ENCODE data around the gene NCAN.
A peak's percentile ranks its signal among the peaks of the same experiment; 100 is the strongest.

The NCAN gene

GRCh38 chr19:19262190-19263057, 50.7 kb downstream of the NCAN start:
- DNase-seq = no peak

- no peak for DNase-seq
Observed at GRCh38 chr19:19263886-19264487, 52.2 kb downstream of the NCAN start.

DNA sequence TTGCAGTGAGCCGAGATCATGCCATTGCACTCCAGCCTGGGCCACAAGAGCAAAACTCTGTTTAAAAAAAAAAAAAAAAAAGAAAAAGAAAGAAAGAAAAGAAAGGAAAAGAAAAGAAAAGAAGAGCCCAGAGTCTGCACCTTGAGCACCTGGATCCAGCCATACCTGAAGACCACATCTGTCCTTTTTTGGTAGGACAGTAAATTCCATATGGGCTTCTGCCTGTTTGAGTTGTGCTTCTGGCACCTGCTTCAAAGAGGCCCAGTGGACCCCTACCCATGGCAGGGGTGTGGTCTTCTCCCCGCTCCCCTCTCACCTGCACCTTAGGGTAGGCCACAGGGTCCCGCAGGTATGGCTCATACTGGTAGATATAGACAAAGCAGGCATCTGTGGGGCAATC, 55.5 kb downstream of the NCAN start:
- DNase-seq = no peak

DNA sequence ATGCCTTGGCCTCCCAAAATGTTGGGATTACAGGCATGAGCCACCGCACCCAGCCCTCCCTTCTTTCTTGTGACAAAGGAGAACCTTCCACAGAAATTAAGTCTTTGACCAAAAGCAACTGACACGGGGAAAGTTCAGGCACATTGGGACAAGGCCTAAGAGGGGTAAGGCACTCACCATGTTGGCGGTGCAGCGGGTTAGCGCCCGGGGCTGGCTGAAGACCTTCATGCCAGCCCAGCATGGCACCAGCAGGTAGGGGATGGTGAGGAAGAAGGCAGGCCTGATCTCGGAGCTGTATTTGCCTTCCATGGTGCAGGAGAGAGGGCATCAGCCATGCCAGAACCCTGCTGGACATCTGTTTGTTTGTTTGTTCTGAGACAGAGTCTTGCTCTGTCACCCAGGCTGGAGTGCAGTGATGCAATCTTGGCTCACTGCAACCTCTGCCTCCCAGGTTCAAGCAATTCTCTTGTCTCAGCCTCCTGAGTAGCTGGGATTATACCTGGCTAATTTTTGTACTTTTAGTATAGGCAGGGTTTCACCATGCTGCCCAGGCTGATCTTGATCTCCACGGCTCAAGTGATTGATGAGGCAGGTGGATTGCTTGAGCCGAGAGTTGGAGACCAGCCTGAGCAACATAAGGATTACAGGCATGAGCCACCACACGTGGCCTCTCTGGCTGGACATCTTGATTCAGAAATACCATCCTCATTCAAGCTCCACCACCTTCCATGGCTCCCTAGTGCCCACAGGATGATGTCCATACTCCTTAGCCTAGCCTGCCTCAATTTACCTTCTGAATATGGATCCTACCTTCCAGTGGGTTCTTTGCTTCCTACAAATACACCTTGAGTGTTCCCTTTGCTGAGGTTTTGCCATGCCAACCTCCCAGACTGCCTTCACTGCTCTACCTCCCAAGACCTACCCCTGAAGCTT, 57.0 kb downstream of the NCAN start:
- DNase-seq = no peak

DNA sequence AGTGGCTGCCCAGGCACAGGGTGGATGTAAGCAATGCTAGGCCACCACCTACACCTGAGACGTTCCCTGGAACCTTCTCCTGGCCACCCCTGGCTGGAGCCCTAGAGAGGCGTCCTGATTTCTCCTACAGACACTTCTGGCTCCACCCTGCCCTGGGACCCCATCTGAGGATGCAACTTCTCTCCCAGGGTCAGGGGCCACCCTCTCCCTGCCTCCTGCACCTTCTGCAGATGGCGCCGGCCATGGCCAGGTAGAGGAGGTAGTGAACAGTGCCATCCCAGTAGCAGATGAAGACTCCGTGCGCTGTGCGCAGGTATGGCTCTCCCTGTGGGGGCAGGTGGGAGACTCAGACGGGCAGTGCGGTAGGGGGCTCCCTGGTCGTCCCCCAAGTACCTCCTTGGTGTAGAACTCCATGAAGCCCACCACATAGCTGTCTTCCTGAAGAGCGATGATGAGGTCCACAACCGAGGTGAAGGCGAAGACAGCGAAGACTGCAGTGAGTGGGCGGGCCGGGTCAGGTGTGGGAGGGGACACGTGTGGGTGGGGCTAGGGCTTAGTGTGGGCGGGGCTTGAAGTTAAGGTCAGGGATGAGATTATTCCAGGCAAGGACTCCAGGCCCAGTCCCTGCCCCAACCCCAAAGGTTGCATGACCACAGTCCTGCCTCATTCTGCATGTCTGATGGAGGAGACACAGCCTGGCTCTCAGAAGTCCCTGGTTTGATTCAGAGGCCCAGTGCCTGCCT, 58.4 kb downstream of the NCAN start:
- DNase-seq = no peak

DNA sequence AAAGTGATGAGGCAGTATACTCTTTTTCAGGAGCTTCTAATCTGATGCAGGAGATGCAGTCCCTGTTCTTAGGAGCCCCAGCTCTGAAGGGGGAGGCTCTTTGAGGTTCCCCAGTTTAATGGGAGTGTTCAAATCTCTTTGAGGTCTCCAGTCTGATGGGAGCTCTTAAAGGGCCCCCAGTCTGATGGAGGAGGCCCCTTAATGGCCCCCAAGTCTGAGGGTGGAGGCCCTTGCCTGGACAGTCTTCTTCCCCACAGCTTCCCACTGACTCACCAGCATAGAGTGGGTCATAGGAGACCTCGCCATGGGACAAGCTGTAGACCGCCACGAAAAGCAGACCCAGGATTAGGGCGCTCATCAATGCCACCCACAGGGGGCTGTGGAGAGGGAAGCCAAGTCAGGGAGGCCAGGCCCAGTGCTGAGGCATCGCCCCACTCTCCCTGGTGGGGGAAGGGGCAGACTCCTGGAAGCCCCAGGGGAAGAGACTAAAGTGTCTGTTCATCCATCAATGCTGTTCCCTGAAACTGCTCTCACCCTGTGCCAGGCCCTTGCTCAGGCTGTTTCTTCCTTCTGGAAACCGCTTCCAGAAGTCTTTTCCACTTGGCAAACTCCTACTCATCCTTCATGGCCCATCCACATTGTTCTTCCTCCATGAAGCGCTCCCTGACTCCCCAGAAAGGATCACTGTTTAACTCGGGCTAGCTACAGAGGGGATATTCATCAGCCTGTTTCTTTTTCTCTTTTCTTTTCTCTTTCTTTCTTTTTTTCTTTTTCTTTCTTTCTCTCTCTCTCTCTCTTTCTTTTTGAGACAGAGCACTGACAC, 59.2 kb downstream of the NCAN start:
- no peak for DNase-seq

DNA sequence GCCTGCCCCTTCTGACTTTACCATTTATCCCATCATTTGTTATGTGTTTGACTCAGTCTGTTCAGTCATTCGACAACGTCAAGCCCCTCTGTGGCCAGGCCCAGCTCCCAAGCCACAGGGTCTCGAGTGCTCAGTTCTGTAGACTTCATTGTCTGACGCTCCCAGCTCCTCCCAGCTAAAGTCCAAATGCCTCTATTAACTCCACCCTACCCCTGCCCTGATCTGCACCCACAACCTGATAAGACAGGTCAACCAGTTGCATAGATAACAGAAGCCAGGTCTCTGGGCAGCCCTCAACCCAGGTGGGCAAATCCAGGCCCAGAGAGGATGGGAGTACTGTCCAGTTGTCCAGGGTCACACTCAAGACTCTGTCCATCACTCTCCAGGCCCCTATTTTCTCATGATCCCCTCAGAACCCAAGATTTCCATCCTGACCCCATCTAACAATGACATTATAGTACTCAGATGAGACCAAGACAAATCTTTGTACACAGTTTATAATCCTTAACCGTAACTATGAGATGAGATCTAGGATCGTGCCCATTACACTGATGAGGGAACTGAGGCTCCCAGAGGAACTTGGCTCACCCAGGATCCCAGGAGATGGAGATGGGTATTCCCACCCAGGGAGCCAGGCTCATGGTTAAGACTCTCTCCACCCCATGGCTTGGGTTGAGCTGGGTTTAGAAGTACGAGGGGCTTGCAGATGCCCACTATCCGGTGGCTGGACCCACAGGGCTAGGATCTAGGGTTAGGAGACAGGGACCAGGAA, 60.3 kb downstream of the NCAN start:
- no peak for DNase-seq

GRCh38 chr19:19274146-19274545, 62.4 kb downstream of the NCAN start:
- DNase-seq = no peak

DNA sequence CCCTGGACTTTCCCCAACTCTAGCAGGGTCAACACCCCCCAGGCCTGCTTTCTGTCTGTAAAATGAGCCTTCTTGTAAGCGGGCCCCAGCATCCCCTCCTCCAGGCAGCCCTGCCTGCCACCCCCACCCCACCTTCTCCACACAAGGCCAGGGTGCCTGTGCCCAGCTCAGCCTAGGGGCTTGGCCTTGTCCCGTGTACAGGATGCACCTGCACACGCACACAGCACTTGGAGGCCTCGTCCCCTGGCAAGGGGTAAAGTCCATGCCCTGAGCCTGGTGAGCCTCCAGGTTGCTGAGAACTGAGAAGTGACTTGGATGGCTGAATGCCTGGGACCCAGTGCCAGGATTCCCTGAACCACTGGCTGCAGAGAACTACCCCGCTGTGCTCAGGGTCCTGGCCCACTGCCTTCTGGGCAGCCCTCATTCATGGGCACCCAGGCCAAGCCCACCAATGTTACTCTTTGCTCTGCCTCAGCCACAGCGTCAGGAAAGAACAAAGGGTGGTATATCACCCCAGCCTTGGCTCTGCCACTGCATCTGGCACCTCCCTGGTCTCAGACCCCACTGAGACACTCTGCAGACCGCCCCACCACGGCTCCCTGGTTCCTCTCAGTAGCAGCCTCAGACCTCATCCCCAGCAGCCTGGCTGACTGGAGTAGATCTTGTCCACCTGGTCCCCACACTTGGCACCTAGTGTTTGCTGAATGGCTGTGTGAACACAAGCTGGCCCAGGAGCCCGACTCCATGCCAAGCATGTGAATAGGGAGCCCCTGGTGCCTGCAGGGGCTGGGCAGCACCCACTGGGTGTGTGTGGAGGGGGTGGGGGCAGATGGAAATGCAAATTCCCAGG, 63.2 kb downstream of the NCAN start:
- DNase-seq = no peak

DNA sequence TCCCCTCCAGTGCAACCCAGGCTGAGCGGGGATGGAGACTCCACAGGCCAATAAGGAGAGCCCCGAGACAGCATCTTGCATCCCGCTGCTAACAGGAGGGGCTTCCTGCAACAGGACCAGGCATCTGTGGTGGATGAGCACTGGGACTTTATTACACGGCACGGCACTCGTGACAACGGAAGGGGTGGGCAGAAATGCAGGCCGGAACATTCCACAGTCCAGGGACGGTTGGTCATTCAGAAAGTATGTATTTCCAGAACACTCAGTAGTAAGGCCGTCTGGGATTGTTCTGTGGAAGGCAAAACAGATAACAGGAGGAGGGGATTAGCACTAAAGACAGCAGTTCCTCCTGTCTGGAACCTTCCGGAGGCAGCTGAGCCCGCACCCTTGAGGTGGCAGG, 64.6 kb downstream of the NCAN start:
- DNase-seq = no peak

DNA sequence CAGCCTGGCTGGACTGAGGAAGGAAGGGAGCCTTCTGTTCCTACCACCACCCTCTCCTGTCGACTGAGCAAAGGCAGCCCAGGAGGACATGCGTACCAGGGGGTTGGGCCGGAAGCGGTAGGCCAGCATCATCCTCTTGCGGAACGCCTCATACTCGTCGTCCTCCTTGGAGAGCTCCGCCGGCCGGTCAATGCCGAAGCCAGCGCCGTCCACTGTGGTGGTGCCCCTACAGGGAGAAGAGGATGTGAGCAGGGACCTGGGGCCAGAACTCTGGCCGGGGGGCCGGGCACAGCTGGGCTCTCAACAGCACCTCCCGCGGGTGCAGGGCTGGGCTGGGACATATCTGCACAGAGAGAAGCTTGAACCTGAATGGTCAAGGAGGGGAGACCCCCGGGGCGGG, 65.1 kb downstream of the NCAN start:
- no peak for DNase-seq

GRCh38 chr19:19278315-19278714, 66.6 kb downstream of the NCAN start:
- peak; percentile 78 for DNase-seq

DNA sequence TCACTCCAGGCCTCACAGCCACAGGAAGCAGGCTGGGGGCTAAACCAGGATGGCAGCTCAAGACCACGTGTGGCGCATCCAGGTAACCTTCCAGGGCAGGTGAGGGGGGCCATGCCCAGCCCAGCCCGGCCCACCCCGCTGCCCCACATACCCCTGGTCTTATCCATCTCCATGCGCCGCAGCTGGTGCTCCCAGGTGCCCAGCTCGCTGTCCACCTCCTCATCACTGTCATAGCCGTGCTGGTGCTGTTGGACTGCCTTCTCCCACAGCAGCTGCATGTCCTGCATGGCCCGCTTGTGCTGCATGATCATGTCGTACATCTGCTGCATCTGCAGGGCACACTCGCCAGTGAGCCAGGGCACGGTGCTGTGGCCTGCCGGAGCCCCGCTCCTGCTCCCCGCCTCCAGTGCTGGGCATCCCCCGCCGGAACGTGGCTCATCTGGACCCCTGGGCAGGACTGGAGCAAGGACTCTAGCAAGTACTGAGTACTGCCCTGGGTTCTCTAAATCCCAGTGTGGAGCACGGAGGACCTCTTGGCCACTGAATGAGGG, 67.4 kb downstream of the NCAN start:
- DNase-seq = no peak

DNA sequence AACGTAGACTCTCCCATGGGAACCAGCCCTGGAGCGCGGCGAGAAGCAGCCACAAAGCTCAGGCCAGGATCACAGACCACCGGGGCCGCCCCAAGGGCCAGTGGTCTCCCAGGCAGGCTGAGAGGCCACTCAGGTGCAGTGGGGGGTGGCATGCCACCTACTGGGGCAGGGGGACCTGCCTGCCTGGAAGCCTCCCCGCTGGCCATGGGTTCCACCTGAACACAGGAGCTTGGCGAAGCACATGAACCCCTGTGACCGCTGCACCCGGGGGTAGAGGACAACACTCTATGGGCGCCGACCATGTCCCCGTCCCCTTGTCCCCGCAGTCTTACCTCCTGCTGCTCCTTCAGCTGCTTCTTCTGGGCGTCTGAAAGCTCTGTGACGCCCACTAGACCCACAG, 68.1 kb downstream of the NCAN start:
- no peak for DNase-seq

DNA sequence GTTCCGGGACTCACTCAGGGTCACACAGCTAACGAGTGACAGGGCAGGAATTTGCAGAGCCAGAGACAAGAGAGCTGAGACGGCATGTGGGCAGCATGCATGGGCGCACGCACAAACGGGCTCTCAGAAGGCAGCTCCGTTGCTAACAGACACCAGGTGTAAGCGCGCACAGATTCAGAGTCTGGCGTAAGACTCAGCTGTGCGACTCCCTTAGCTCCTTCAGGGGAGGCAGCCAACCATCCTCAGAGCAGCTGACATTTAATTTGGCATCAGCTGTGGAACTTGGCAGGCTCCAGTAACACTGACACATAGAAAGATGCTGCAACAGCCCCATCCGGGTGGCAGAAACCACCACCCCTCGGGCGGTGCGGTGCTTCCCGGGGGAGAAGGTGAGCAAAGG, 68.8 kb downstream of the NCAN start:
- DNase-seq = peak; percentile 33

GRCh38 chr19:19285686-19286085, 73.9 kb downstream of the NCAN start:
- DNase-seq = no peak

GRCh38 chr19:19292607-19293006, 80.8 kb downstream of the NCAN start:
- no peak for DNase-seq

DNA sequence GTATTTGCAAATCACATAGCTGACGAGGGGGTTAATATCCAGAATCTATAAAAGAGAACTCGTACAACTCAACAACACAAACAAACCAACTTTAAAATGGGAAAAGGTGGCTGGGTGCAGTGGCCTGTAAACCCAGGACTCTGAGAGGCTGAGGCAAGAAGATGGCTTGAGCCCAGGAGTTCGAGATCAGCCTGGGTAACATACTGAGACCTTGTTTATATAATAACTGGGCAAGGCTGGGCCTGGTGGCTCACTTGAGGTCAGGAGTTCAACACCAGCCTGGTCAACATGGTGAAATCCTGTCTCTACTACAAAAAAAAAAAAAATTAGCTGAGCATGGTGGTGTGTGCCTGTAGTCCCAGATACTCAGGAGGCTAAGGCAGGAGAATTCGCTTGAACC, 83.2 kb downstream of the NCAN start:
- no peak for DNase-seq

DNA sequence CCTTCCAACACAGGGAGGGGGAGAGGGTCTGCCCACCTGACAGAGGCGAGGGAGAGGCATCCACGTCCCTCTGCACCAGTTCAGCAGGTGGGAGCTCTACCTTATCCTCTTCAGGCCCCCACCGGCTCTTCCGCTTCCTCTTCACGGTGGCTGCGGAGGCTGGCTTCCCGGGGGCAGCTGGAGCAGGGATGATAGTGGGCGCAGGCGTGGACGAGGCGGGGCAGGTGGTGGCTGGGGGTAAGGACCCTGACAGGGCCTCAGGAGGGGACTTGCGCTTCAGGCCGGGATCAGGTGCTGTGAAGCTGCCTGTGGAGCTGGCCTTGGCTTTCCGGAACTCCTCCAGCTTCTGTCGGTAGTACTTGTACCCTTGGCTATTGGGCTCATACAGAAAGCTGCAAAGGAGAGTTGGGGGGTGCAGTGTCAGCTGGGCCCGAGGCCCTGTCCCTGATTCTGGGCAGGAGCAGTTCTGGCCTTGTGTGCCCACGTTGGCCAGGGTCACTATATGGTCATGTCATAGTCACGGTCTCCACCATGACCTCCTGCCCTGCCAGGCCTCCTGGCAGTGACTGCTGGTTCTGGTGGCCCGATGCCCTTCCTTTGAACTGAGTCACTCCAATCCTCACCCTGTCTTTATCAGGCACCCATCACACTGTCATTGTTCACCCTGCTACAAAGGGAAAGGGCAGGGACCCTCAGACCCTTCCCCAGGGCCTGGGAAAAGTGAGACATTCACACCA, 85.4 kb downstream of the NCAN start:
- DNase-seq = no peak
